HCT116 (cell line): Measurements from ENCODE around the gene IFIT5. TPM values are rescaled to one million over a fixed set of nuclear protein-coding genes. Genes with fewer than 3 reads are reported as not detected.

ENCODE experiments used
- ATAC-seq: fragments of 200-7000 bp; cut with Tn5 transposase; 2 replicates; pipeline ENCODE4 v1.9.1; 2020; ENCODE audit warnings: mild to moderate bottlenecking, moderate library complexity
- BruUV-seq: library from RNA; stranded (reverse); fragments of 400-500 nt; replicated peaks from 2 replicates; lab custom pipeline; 2021; lab: Mats Ljungman, UMichigan
- CTCF ChIA-PET: fragments of 300-600 bp; sonication (Branson Sonifier 250); formaldehyde crosslinking; loops from one replicate; lab custom pipeline; 2021; ENCODE audit warnings: antibody characterized with exemption; lab: Charles Lee
- POLR2A ChIA-PET: fragments of 300-600, 350-600 bp; sonication (Branson Sonifier 250); formaldehyde crosslinking; loops from one replicate; lab custom pipeline; 2021; ENCODE audit warnings: antibody characterized with exemption; lab: Charles Lee
- RAD21 ChIA-PET, 2 experiments: fragments of 300-600 bp; sonication (Branson Sonifier 250); formaldehyde crosslinking; loops; one replicate each; lab custom pipeline; 2023; ENCODE audit warnings: low total read pairs in 2 of 2; ENCODE audit not compliant: uncharacterized antibody in 2 of 2, unreplicated experiment in 2 of 2, low non-redundant PET in 1 of 2; lab: Charles Lee
- DNase-seq: peaks from one replicate; pipeline ENCODE4 v3.0.0-alpha.2; 2010; ENCODE audit warnings: low read depth, low spot score
- H2AFZ ChIP-seq: fragments of 200-600 bp; shearing (Covaris generic), sonication (generic); 2 replicates; pipeline ENCODE4 v1.6.1; 2017; ENCODE audit warnings: low read depth, mixed run types, mixed read lengths, antibody characterized with exemption, low read length; ENCODE audit not compliant: poor library complexity, severe bottlenecking
- H3K27ac ChIP-seq: 2 replicates; pipeline ENCODE4 v1.5.1; 2012; ENCODE audit warnings: low read depth, low read length
- H3K27me3 ChIP-seq: fragments of 200-600 bp; sonication (generic); 2 replicates; pipeline ENCODE4 v1.6.1; 2016; ENCODE audit warnings: mixed run types, low read length, mixed read lengths; ENCODE audit not compliant: insufficient read depth
- H3K36me3 ChIP-seq, 2 experiments: fragments of 200-500 bp in 1 of 2; fragments of 200-600 bp in 1 of 2; sonication (Bioruptor generic) in 1 of 2; sonication (generic) in 1 of 2; 2 replicates each; pipeline versions ENCODE4 v1.5.1 to v1.6.1; 2014 to 2016; ENCODE audit warnings: low read length in 2 of 2, inconsistent platforms in 1 of 2, mixed read lengths in 1 of 2, mixed run types in 1 of 2; ENCODE audit not compliant: insufficient read depth in 2 of 2, control insufficient read depth in 1 of 2
- H3K4me1 ChIP-seq, 2 experiments: fragments of 200-600 bp in 1 of 2; sonication (generic) in 1 of 2; 2 replicates each; pipeline versions ENCODE4 v1.5.1 to v1.6.1; 2012 to 2017; ENCODE audit warnings: low read length in 2 of 2, inconsistent platforms in 1 of 2, mild to moderate bottlenecking in 1 of 2, mixed read lengths in 1 of 2, mixed run types in 1 of 2, moderate library complexity in 1 of 2; ENCODE audit not compliant: insufficient read depth in 2 of 2, control insufficient read depth in 1 of 2
- H3K4me2 ChIP-seq: fragments of 200-600 bp; sonication (generic); 2 replicates; pipeline ENCODE4 v1.6.1; 2017; ENCODE audit warnings: mixed run types, low read length, mixed read lengths
- H3K4me3 ChIP-seq, 2 experiments: fragments of 200-600 bp in 1 of 2; sonication (generic) in 1 of 2; replicated peaks in 1 of 2; 2 replicates each; pipeline ENCODE4 v1.5.1; 2011 to 2016; ENCODE audit warnings: low read length in 2 of 2, control low read depth in 1 of 2, low read depth in 1 of 2, mild to moderate bottlenecking in 1 of 2, mixed read lengths in 1 of 2, mixed run types in 1 of 2
- H3K79me2 ChIP-seq: fragments of 200-600 bp; sonication (generic); 2 replicates; pipeline ENCODE4 v1.6.1; 2017; ENCODE audit warnings: mild to moderate bottlenecking, mixed run types, low read length, moderate library complexity, mixed read lengths; ENCODE audit not compliant: insufficient read depth
- H3K9ac ChIP-seq: fragments of 200-600 bp; sonication (generic); 2 replicates; pipeline ENCODE4 v1.6.1; 2016; ENCODE audit warnings: low read length, mixed read lengths
- H3K9me2 ChIP-seq: fragments of 200-600 bp; sonication (generic), shearing (Covaris generic); 2 replicates; pipeline ENCODE4 v1.6.1; 2017; ENCODE audit warnings: mixed run types, mild to moderate bottlenecking, moderate library complexity; ENCODE audit not compliant: insufficient read depth
- H3K9me3 ChIP-seq, 2 experiments: fragments of 200-500 bp in 1 of 2; fragments of 200-600 bp in 1 of 2; sonication (Bioruptor generic) in 1 of 2; sonication (generic) in 1 of 2; 2 replicates each; pipeline ENCODE4 v1.6.1; 2014 to 2017; ENCODE audit warnings: low read length in 2 of 2, mixed read lengths in 2 of 2, inconsistent platforms in 1 of 2, low read depth in 1 of 2, mild to moderate bottlenecking in 1 of 2, mixed run types in 1 of 2, moderate library complexity in 1 of 2; ENCODE audit not compliant: control insufficient read depth in 1 of 2, insufficient read depth in 1 of 2
- H4K20me1 ChIP-seq: fragments of 200-600 bp; sonication (generic), shearing (Covaris generic); 2 replicates; pipeline ENCODE4 v1.6.1; 2017; ENCODE audit warnings: mixed run types, mild to moderate bottlenecking, moderate library complexity; ENCODE audit not compliant: insufficient read depth
- ATF3 ChIP-seq: IDR thresholded peaks from 2 replicates; pipeline ENCODE4 v1.6.1; 2012
- CEBPB ChIP-seq: IDR thresholded peaks from 2 replicates; pipeline ENCODE4 v1.6.1; 2012; ENCODE audit warnings: low read depth
- CTCF ChIP-seq, 3 experiments: fragments of 200-600 bp in 1 of 3; sonication (generic) in 1 of 3; IDR thresholded peaks in 2 of 3; conservative IDR thresholded peaks in 1 of 3; 2 replicates each; pipeline ENCODE4 v1.5.1; 2012 to 2017; ENCODE audit warnings: low read depth in 2 of 3, low read length in 2 of 3, antibody characterized with exemption in 1 of 3, borderline replicate concordance in 1 of 3, control low read depth in 1 of 3, mild to moderate bottlenecking in 1 of 3, mixed read lengths in 1 of 3, mixed run types in 1 of 3, moderate library complexity in 1 of 3; ENCODE audit not compliant: insufficient read depth in 1 of 3
- EGR1 ChIP-seq: IDR thresholded peaks from 2 replicates; pipeline ENCODE4 v1.6.1; 2012; ENCODE audit warnings: low read depth
- EZH2 ChIP-seq: fragments of 200-600 bp; sonication (generic); IDR thresholded peaks from 2 replicates; pipeline ENCODE4 v1.6.1; 2017; ENCODE audit warnings: antibody characterized with exemption, mixed run types
- EZH2phosphoT487 ChIP-seq: fragments of 200-600 bp; IDR thresholded peaks from 2 replicates; pipeline ENCODE4 v1.6.1; 2018; ENCODE audit warnings: antibody characterized with exemption, borderline replicate concordance
- FOSL1 ChIP-seq: IDR thresholded peaks from 2 replicates; pipeline ENCODE4 v1.6.1; 2012; ENCODE audit warnings: low read depth
- POLR2A ChIP-seq: IDR thresholded peaks from 2 replicates; pipeline ENCODE4 v1.7.0; 2011; ENCODE audit warnings: borderline replicate concordance; ENCODE audit not compliant: insufficient read depth, insufficient read length; ENCODE audit errors: extremely low read depth
- POLR2AphosphoS5 ChIP-seq: IDR thresholded peaks from 2 replicates; pipeline ENCODE4 v1.6.1; 2011; ENCODE audit warnings: mild to moderate bottlenecking, low read depth, low read length, moderate library complexity
- RAD21 ChIP-seq: IDR thresholded peaks from 2 replicates; pipeline ENCODE4 v1.6.1; 2012; ENCODE audit warnings: low read depth, mild to moderate bottlenecking
- REST ChIP-seq: IDR thresholded peaks from 2 replicates; pipeline ENCODE4 v1.6.1; 2012; ENCODE audit warnings: low read depth
- SIN3A ChIP-seq: IDR thresholded peaks from 2 replicates; pipeline ENCODE4 v1.6.1; 2012; ENCODE audit warnings: low read depth
- SP1 ChIP-seq: IDR thresholded peaks from 2 replicates; pipeline ENCODE4 v1.6.1; 2012; ENCODE audit warnings: low read depth
- SRF ChIP-seq: IDR thresholded peaks from 2 replicates; pipeline ENCODE4 v1.6.1; 2012; ENCODE audit warnings: low read depth
- TCF7L2 ChIP-seq: IDR thresholded peaks from 2 replicates; pipeline ENCODE4 v1.7.0; 2011; ENCODE audit warnings: borderline replicate concordance, inconsistent platforms; ENCODE audit not compliant: insufficient read depth, insufficient read length; ENCODE audit errors: extremely low read depth
- YY1 ChIP-seq: IDR thresholded peaks from 2 replicates; pipeline ENCODE4 v1.6.1; 2011; ENCODE audit warnings: low read length, low read depth, moderate library complexity, mild to moderate bottlenecking; ENCODE audit not compliant: insufficient replicate concordance; ENCODE audit errors: extremely low read depth
- ZBTB33 ChIP-seq: IDR thresholded peaks from 2 replicates; pipeline ENCODE4 v1.6.1; 2011; ENCODE audit warnings: mild to moderate bottlenecking, low read length, moderate library complexity; ENCODE audit not compliant: insufficient replicate concordance; ENCODE audit errors: extremely low read depth
- ZFX ChIP-seq: fragments of 450-650 bp; IDR thresholded peaks from 2 replicates; pipeline ENCODE4 v1.6.1; 2017
- ZNF274 ChIP-seq: fragments of 200-500 bp; sonication (Bioruptor generic); IDR thresholded peaks from 2 replicates; pipeline ENCODE4 v1.6.1; 2014; ENCODE audit warnings: mild to moderate bottlenecking, low read depth, low read length, inconsistent platforms
- intact Hi-C: fragments of 100-400 bp; cut with micrococcal nuclease; formaldehyde crosslinking; loops from 2 replicates; pipeline ENCODE4 v1.10.0; 2022
- total RNA-seq: library from RNA; stranded (reverse); gene quantifications from one replicate; pipeline ENCODE4 v1.2.1, GENCODE V29; 2021; ENCODE audit not compliant: unreplicated experiment

Gene IFIT5
- total RNA-seq, 1 experiment from 2014 or later: 11.1 TPM

- TF ChIP-seq POLR2AphosphoS5 (no peak), FOSL1 (no peak)
These were observed 43.3 kb upstream of the IFIT5 start (continued) for GRCh38 chr10:89371079-89371478.

GRCh38 chr10:89371987-89372386 lies 42.4 kb upstream of the IFIT5 start:
- Histone ChIP-seq H3K79me2 (no peaks in the 10 kb centered on the region), H3K4me1 (no peaks in the 10 kb centered on the region), H3K36me3 (no peaks in the 10 kb centered on the region), H3K9me3 (no peaks in the 10 kb centered on the region), H3K4me2 (no peak overlapping the region), H3K9ac (no peak overlapping the region), H3K4me3 (no peak overlapping the region), H3K9me2 (no peaks in the 10 kb centered on the region), H3K27me3 (no peaks in the 10 kb centered on the region), H3K27ac (no peak overlapping the region), H2AFZ (no peak overlapping the region), H4K20me1 (no peaks in the 10 kb centered on the region)
- POLR2A ChIA-PET: no interaction called here
- DNase-seq: no peak
- ATAC-seq: no peak
- BruUV-seq: no TSS peak
- RAD21 ChIA-PET: no interaction called here
- intact Hi-C loops: no loop called here
- TF ChIP-seq ZFX (no peak), REST (no peak), SIN3A (no peak), CTCF (IDR thresholded peaks at IDR 0.05 in 2 of 3, conservative IDR thresholded peaks at IDR 0.05 in 1 of 3; ENCODE audit: borderline replicate concordance in 1 of 3, insufficient read depth in 1 of 3, low read depth in 2 of 3, low read length in 2 of 3) (no peak), EZH2 (no peak), POLR2A (no peak), EZH2phosphoT487 (no peak), FOSL1 (no peak), ATF3 (no peak), TCF7L2 (no peak), SP1 (no peak), EGR1 (no peak), YY1 (no peak), SRF (no peak), CEBPB (no peak), ZBTB33 (no peak), ZNF274 (no peak), POLR2AphosphoS5 (no peak), RAD21 (no peak)
- CTCF ChIA-PET: no interaction called here
